ENCODE data around the gene CPO.

Gene CPO

DNA sequence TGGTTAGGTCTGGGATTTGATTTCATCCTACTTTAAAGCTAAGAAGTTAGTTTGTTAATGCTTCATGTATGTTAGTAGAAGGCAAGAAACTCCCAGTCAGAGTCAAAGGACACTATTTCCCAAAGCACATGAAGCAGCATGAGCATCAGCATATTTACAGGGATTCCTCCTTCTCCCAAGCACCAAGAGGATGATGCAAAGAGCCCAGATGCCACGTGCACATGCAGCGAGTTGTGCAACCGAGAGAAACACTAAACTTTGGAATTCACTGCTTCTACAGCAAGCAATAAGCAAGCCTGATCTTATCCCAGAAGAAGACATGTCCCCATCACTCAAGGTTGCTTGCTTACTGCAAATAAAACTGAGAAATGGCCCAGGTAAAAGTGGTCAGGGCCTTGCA is 32.5 kb downstream of the CPO start:
- no peak overlapping the region for H3K4me3 ChIP-seq (ENCODE audit: low read depth, low read length)
- TF ChIP-seq CTCF (IDR thresholded peaks at IDR 0.05; ENCODE audit: borderline replicate concordance, insufficient read depth, low read depth, low read length) = no peak

GRCh38 chr2:206974551-206974950 is 35.2 kb downstream of the CPO start:
- no peak for TF ChIP-seq CTCF (IDR thresholded peaks at IDR 0.05; ENCODE audit: borderline replicate concordance, insufficient read depth, low read depth, low read length)
- H3K4me3 ChIP-seq (ENCODE audit: low read depth, low read length) = no peak overlapping the region

GRCh38 chr2:206978746-206979145 is 39.4 kb downstream of the CPO start:
- H3K4me3 ChIP-seq (ENCODE audit: low read depth, low read length) = no peak overlapping the region
- no peak for TF ChIP-seq CTCF (IDR thresholded peaks at IDR 0.05; ENCODE audit: borderline replicate concordance, insufficient read depth, low read depth, low read length)

DNA sequence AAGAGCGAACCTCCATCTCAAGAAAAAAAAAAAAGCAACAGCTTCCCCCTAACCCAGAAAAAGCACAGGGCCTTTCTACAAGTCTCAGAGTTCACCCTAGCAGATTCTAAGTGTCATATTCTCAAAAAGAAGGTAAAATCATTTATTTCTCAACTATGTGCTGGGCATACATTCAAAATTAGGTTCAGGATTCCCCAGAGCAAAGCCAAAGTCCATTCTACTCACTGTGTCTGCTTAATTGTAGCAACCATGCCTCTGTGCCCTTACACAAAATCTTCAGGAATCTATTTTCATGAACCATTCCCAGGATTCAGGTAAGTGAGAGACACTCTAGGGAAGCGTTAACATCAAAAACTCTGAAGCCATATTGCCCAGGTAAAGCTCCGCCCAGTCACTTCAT is 40.0 kb downstream of the CPO start:
- no peak for TF ChIP-seq CTCF (IDR thresholded peaks at IDR 0.05; ENCODE audit: borderline replicate concordance, insufficient read depth, low read depth, low read length)
- no peak overlapping the region for H3K4me3 ChIP-seq (ENCODE audit: low read depth, low read length)

GRCh38 chr2:206979922-206980321 is 40.6 kb downstream of the CPO start:
- no peak for TF ChIP-seq CTCF (IDR thresholded peaks at IDR 0.05; ENCODE audit: borderline replicate concordance, insufficient read depth, low read depth, low read length)
- no peak overlapping the region for H3K4me3 ChIP-seq (ENCODE audit: low read depth, low read length)

- no peak for TF ChIP-seq CTCF (IDR thresholded peaks at IDR 0.05; ENCODE audit: borderline replicate concordance, insufficient read depth, low read depth, low read length)
- no peak overlapping the region for H3K4me3 ChIP-seq (ENCODE audit: low read depth, low read length)
These were observed 41.1 kb downstream of the CPO start for GRCh38 chr2:206980413-206980812.

- no peak overlapping the region for H3K4me3 ChIP-seq (ENCODE audit: low read depth, low read length)
- no peak for TF ChIP-seq CTCF (IDR thresholded peaks at IDR 0.05; ENCODE audit: borderline replicate concordance, insufficient read depth, low read depth, low read length)
These were observed 41.9 kb downstream of the CPO start for GRCh38 chr2:206981086-206981674.

Data from GM12875 (cell line).